HEK293T (cell line): Measurements from ENCODE around the gene GALNT12.

Experiments
- CTCF ChIA-PET: fragments of 350-600 bp; formaldehyde crosslinking; extraction: SDS; loops from one replicate; lab custom pipeline; 2021; ENCODE audit warnings: antibody characterized with exemption, inconsistent platforms; lab: Yijun Ruan, JAX
- POLR2A ChIA-PET: fragments of 350-600 bp; formaldehyde crosslinking; extraction: SDS; loops from one replicate; lab custom pipeline; 2020; ENCODE audit warnings: antibody characterized with exemption, inconsistent platforms; lab: Yijun Ruan, JAX
- DNase-seq: peaks from one replicate; pipeline ENCODE4 v3.0.0; 2012; ENCODE audit warnings: mixed read lengths; ENCODE audit errors: extremely low spot score
- ARNT ChIP-seq: fragments of 450-650 bp; IDR thresholded peaks from 2 replicates; pipeline ENCODE4 v1.6.1; 2017; ENCODE audit warnings: mild to moderate bottlenecking
- BHLHE40 ChIP-seq: fragments of 450-650 bp; IDR thresholded peaks from 2 replicates; pipeline ENCODE4 v1.6.1; 2016; ENCODE audit warnings: mild to moderate bottlenecking, moderate library complexity, borderline replicate concordance
- CTBP1 ChIP-seq: fragments of 450-650 bp; IDR thresholded peaks from 2 replicates; pipeline ENCODE4 v1.6.1; 2016; ENCODE audit warnings: borderline replicate concordance
- ELF4 ChIP-seq: fragments of 450-650 bp; IDR thresholded peaks from 2 replicates; pipeline ENCODE4 v1.6.1; 2017; ENCODE audit warnings: antibody characterized with exemption
- FOXA1 ChIP-seq: fragments of 450-650 bp; IDR thresholded peaks from 2 replicates; pipeline ENCODE4 v1.6.1; 2016; ENCODE audit warnings: mild to moderate bottlenecking
- FOXK2 ChIP-seq: fragments of 450-650 bp; IDR thresholded peaks from 2 replicates; pipeline ENCODE4 v1.6.1; 2016; ENCODE audit warnings: mild to moderate bottlenecking
- FOXM1 ChIP-seq: fragments of 450-650 bp; IDR thresholded peaks from 2 replicates; pipeline ENCODE4 v1.6.1; 2017; ENCODE audit warnings: mild to moderate bottlenecking, borderline replicate concordance
- HDGF ChIP-seq: fragments of 450-650 bp; IDR thresholded peaks from 2 replicates; pipeline ENCODE4 v1.6.1; 2017; ENCODE audit warnings: antibody characterized with exemption, borderline replicate concordance
- L3MBTL2 ChIP-seq: fragments of 450-650 bp; conservative IDR thresholded peaks from 2 replicates; pipeline ENCODE4 v1.6.1; 2016; ENCODE audit warnings: mild to moderate bottlenecking
- LEF1 ChIP-seq: fragments of 450-650 bp; IDR thresholded peaks from 2 replicates; pipeline ENCODE4 v1.6.1; 2017; ENCODE audit warnings: mild to moderate bottlenecking, borderline replicate concordance
- NFRKB ChIP-seq: fragments of 450-650 bp; IDR thresholded peaks from 2 replicates; pipeline ENCODE4 v1.6.1; 2016; ENCODE audit warnings: mild to moderate bottlenecking, moderate library complexity
- PKNOX1 ChIP-seq: fragments of 450-650 bp; IDR thresholded peaks from 2 replicates; pipeline ENCODE4 v1.6.1; 2016
- SP1 ChIP-seq: fragments of 450-650 bp; IDR thresholded peaks from 2 replicates; pipeline ENCODE4 v1.6.1; 2017
- SUZ12 ChIP-seq: fragments of 450-650 bp; IDR thresholded peaks from 2 replicates; pipeline ENCODE4 v1.6.1; 2016; ENCODE audit warnings: mild to moderate bottlenecking
- TARDBP ChIP-seq: fragments of 450-650 bp; IDR thresholded peaks from 2 replicates; pipeline ENCODE4 v1.6.1; 2016
- ZNF384 ChIP-seq: fragments of 450-650 bp; IDR thresholded peaks from 2 replicates; pipeline ENCODE4 v1.6.1; 2016

The GALNT12 gene

GRCh38 chr9:98861781-98862504, 54.5 kb downstream of the GALNT12 start:
- DNase-seq: no peak
- TF ChIP-seq FOXA1 (no peak), FOXK2 (no peak), TARDBP (no peak), NFRKB (no peak), PKNOX1 (no peak), ZNF384 (no peak), SUZ12 (no peak), SP1 (no peak), FOXM1 (no peak)
- ChIA-PET POLR2A (no interaction called here), CTCF (interaction anchor here (0.9 to 1.7 kb wide), 5 partner anchors 13 to 153 kb away, joined by 3 to 10 read pairs (median 3); no protein-coding TSS in a partner anchor)

- POLR2A ChIA-PET: no interaction called here
- TF ChIP-seq TARDBP (no peak), FOXM1 (no peak), HDGF (no peak), BHLHE40 (no peak), LEF1 (no peak), NFRKB (no peak), FOXA1 (no peak), PKNOX1 (no peak), FOXK2 (no peak), ELF4 (no peak), SP1 (no peak), CTBP1 (no peak), L3MBTL2 (no peak)
- CTCF ChIA-PET: no interaction called here
- DNase-seq: no peak
These were observed 55.5 kb downstream of the GALNT12 start for GRCh38 chr9:98862936-98863335.

GRCh38 chr9:98864281-98865174, 57.1 kb downstream of the GALNT12 start:
- CTCF ChIA-PET: no interaction called here
- DNase-seq: no peak
- POLR2A ChIA-PET: no interaction called here
- TF ChIP-seq ELF4 (no peak), HDGF (no peak), PKNOX1 (no peak), SP1 (no peak), ARNT (no peak), BHLHE40 (no peak), FOXM1 (no peak), ZNF384 (no peak), FOXA1 (no peak), LEF1 (no peak), TARDBP (no peak), FOXK2 (no peak), CTBP1 (no peak), SUZ12 (no peak), NFRKB (no peak), L3MBTL2 (no peak)

GRCh38 chr9:98865284-98865875, 57.9 kb downstream of the GALNT12 start:
- TF ChIP-seq CTBP1 (no peak), SP1 (no peak), L3MBTL2 (no peak), BHLHE40 (no peak), ZNF384 (no peak), TARDBP (no peak), PKNOX1 (no peak), HDGF (no peak), FOXA1 (no peak)
- DNase-seq: no peak
- ChIA-PET POLR2A (no interaction called here), CTCF (no interaction called here)

GRCh38 chr9:98866435-98867102, 59.1 kb downstream of the GALNT12 start:
- ChIA-PET POLR2A (no interaction called here), CTCF (interaction anchor here (0.9 kb wide), 1 partner anchor 132 kb away, joined by 3 read pairs; no protein-coding TSS in a partner anchor)
- TF ChIP-seq TARDBP (no peak), FOXK2 (no peak), ELF4 (no peak), PKNOX1 (no peak), ZNF384 (no peak), FOXM1 (no peak), SP1 (no peak), BHLHE40 (no peak), HDGF (no peak), CTBP1 (no peak), FOXA1 (no peak), L3MBTL2 (no peak), ARNT (no peak), NFRKB (no peak), LEF1 (no peak), SUZ12 (no peak)
- DNase-seq: no peak
